Astrocyte of the cerebellum (primary cell): ENCODE measurements around the gene DCTN4.
"Not testable (repeated sequence)": the region's sequence is repeated elsewhere in the genome, so short reads cannot be mapped to it uniquely, and the experiment has no call there.

Experiments used
- DNase-seq: peaks from one replicate; pipeline ENCODE4 v3.0.0-alpha.2; 2011; ENCODE audit warnings: low read depth
- H3K4me3 ChIP-seq: 2 replicates; pipeline ENCODE4 v1.5.1; 2011; ENCODE audit warnings: mild to moderate bottlenecking, low read depth, low read length, moderate library complexity
- in situ Hi-C: cut with HindIII; loops from 2 replicates; pipeline ENCODE4 v1.10.0; 2017; ENCODE audit warnings: low sequenced_read_pairs
- TF ChIP-seq, protein P1 (sequence below): IDR thresholded peaks from 2 replicates; pipeline ENCODE4 v1.5.1; 2012; ENCODE audit warnings: low read length, low read depth, moderate library complexity, mild to moderate bottlenecking; ENCODE audit errors: missing control alignments

The DCTN4 gene

DNA sequence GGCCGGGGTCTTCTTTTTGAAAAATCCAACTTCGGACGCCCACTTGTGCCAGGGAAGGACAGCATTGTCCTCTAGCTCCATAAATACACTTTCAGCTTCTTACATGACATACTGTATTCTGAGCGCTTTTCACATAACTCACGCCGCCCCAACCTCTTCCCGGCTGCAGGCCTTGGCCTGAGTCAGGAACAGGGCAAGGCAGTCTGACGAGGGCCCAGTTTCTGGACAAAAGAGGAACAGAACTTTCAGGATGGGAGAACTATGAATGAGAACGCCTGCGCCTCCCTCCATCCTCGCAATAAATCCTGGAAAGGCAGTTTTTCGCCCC lies 650 bp downstream of the DCTN4 start:
- DNase-seq, result no peak
- in situ Hi-C loops, result no loop called here
- TF ChIP-seq, protein P1, sequence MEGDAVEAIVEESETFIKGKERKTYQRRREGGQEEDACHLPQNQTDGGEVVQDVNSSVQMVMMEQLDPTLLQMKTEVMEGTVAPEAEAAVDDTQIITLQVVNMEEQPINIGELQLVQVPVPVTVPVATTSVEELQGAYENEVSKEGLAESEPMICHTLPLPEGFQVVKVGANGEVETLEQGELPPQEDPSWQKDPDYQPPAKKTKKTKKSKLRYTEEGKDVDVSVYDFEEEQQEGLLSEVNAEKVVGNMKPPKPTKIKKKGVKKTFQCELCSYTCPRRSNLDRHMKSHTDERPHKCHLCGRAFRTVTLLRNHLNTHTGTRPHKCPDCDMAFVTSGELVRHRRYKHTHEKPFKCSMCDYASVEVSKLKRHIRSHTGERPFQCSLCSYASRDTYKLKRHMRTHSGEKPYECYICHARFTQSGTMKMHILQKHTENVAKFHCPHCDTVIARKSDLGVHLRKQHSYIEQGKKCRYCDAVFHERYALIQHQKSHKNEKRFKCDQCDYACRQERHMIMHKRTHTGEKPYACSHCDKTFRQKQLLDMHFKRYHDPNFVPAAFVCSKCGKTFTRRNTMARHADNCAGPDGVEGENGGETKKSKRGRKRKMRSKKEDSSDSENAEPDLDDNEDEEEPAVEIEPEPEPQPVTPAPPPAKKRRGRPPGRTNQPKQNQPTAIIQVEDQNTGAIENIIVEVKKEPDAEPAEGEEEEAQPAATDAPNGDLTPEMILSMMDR, result no peak
- H3K4me3 ChIP-seq, result peak overlapping the region; percentile 65

DNA sequence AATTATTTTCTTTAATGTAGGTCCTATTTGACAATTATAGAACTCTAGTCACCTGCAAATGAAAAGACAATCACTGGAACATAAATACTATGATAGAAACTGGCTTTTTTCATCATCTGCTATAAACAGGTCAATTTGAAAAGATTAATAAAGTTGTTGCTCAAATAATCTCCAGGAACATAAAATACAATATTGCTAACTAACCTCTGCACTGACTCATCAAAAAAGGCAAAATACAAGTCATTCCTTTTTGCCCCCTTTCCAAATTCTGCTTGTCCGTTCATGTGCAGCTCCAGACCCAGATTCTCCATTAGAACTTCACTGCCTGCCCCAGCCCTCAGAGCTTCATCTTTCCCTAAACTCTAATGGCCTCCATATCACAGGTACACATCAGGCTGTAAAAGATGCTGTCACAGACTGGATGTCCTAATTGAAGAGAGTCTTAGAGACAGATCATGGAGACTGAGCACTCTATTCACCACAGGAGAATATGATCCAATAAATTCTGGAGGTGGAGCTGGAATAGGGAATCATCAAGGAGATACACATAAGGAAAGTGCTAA lies 1.6 kb downstream of the DCTN4 start:
- peak overlapping the region; percentile 65 for H3K4me3 ChIP-seq
- TF ChIP-seq, protein P1, result no peak
- in situ Hi-C loops, result no loop called here
- DNase-seq, result no peak

DNA sequence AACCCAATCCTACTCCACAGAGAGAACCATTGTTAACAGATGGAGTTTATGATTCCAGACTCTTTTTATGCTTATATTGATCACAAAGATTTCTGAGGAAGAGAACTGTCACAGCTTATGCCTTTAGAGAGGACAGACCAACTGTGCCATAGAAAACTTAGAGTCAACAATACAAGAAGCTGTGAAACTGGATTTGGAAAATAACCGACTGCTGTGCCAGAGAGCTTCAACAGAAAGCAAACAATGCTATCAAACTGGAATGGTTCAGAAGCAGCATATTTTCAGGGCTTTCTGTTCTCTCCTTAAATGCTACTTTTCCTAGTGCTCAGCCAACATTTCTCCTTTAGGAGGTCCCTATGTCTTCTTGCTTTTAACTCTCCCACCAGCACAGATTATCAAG lies 5.0 kb downstream of the DCTN4 start:
- TF ChIP-seq, protein P1, result no peak
- DNase-seq, result no peak
- no peak overlapping the region for H3K4me3 ChIP-seq
- in situ Hi-C loops, result no loop called here

DNA sequence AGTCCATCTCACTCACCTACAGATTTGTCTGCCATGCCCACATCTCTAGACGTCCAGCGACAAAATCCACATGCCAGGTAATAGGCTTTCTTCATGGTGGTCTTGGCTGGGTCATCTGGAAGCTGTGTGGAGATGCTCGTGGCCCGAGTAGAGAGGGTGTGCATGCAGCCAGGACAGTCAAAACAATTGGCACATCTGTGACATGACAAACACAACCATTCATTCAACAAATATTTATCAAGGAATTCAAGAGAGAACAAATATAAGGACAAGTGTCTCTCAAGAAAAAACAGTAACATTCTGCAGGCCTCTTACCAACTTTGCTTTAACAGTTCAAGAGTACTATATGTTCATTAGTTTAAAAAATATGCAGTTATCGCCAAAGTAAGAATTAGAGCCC lies 5.4 kb downstream of the DCTN4 start:
- in situ Hi-C loops, result no loop called here
- TF ChIP-seq, protein P1, result no peak
- no peak for DNase-seq
- H3K4me3 ChIP-seq, result no peak overlapping the region

DNA sequence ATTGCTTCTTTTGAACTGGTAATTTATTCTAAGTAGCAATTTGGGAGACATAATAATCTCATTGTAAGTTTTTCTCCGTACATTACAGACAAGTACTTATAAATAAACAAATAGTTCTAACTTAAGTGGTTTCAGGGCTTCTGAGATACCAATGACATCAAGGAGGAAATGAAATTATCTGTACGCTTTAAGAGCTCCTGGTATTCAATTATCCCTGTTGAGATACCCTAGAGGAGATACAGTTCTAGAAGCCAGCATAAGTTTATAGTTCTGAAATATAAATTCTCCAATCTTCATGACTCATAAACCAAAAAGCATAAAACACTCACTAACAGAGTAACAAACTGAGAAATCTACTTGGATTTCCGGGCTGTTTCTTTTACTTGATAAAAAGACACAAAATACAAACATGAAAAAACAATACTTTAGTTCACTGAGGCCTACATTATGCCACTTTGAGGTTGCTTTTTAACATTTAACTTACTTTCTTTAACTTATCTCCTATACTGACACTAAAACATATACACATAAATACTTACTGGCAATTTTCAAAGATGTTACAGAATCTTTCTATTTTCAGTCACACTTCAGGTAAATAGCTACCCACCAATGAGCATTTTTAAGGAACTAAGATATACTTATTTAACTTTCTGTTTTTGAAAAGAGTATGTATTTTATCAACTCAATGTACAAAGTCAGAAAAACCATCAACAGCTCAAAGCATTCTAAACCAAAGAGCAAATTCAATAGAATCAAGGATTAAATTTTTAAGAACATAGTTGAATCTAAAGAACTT lies 7.5 kb downstream of the DCTN4 start:
- in situ Hi-C loops, result no loop called here
- DNase-seq, result no peak
- no peak overlapping the region for H3K4me3 ChIP-seq
- TF ChIP-seq, protein P1, result no peak

DNA sequence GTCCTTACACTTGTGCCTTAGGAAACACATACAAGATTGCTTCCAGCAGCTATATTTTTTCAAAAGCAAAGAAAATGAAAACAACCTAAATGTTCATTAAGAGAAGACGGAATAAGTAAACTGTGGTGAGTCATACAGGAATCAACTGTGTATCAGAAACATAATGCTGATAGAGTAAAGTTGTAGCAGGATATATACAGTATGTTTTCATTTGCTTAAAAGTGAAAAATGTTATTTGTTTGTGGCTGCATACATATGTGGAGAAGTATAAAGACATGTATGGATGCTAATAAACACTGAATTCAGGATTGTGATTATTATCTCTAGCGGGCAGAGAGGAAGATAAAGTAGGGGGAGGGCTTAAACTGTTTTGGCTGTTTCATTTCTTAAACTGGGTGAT lies 8.3 kb downstream of the DCTN4 start:
- in situ Hi-C loops, result no loop called here
- no peak for DNase-seq
- TF ChIP-seq, protein P1, result no peak

DNA sequence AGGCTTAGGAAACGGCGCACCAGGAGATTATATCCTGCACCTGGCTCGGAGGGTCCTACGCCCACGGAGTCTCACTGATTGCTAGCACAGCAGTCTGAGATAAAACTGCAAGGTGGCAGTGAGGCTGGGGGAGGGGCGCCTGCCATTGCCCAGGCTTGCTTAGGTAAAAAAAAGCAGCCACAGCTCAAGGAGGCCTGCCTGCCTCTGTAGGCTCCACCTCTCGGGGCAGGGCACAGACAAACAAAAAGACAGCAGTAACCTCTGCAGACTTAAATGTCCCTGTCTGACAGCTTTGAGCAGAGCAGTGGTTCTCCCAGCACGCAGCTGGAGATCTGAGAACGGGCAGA lies 15.7 kb downstream of the DCTN4 start:
- H3K4me3 ChIP-seq, DNase-seq, in situ Hi-C loops: not testable (repeated sequence)

More for the DNA sequence above, 8.3 kb downstream of the DCTN4 start:
- H3K4me3 ChIP-seq, result no peak overlapping the region

DNA sequence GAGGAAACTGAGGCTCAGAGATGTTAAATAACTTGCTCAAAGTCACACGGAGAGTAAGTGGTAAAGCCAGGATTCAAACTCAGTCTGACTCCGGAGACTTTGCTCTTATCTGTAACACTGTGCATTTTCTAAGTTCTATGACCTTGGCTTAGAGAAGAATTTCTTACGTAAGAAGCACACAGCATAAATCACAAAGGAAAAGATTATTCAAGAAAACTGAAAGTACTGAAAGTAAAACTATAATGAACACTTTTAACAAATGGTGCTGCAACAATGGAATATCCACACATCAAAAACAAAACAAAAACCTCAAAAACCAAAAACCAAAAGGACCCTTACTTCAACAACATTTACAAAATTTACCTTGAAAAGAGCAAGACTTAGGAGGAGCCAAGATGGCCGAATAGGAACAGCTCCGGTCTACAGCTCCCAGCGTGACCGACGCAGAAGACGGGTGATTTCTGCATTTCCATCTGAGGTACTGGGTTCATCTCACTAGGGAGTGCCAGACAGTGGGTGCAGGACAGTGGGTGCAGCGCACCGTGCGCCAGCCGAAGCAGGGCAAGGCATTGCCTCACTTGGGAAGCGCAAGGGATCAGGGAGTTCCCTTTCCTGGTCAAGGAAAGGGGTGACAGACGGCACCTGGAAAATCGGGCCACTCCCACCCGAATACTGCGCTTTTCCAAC lies 16.2 kb downstream of the DCTN4 start:
- in situ Hi-C loops, DNase-seq, H3K4me3 ChIP-seq: not testable (repeated sequence)
